GM21526 (cell line): ENCODE data around the gene SYNJ2.
"Not testable (repeated sequence)": the region's sequence is repeated elsewhere in the genome, so short reads cannot be mapped to it uniquely, and the experiment has no call there.

Experiments used
- ATAC-seq: cut with Tn5 transposase; IDR thresholded peaks from one replicate; pipeline ENCODE4 v1.9.1; 2021; ENCODE audit warnings: moderate library complexity; ENCODE audit not compliant: unreplicated experiment, low FRiP score

Gene SYNJ2

DNA sequence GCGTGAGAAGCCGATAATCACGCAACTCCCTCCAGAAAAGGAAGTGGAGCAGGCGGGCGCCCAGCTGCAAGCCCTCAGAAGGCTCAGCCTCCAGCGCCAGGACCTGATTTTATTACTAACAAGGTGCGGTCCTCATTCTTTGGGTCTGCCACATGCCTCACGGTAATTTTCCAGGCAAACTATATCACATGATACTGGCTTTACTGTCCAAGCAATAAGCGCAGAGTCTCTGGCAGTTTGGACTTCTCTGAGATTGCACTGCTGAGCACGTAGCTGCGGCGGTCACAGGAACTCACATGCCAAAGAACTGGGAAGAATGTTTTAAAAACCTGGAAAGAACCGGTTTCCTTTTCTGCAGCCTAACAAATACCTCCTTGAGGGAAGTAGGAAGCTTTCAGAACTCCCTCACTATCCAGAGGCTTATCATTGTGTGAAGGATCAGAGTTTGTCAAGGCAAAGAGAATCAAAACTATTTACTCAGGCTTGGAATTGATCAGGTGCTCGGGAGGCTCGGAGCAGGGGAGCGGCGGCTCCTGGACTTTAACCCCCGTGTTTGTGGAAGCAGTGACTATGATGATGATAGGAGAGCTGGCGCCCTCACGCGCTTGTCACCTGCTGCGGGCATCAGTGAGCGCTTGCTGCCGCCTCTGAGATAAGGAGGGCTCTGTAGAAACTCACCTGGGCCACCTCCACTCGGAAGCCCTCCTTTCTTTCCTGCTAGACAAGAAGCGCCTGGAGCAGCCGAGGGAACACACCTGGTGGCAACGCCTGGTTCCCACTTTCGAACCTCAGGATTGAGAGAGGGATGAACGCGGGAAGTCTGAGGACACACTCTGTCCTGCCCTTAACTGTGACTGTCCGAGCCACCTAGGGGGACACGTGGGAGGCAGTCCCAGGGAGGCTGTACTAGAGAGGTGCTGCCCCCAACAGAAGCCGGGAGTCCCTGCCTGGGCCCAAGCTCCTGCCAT lies 27.2 kb upstream of the SYNJ2 start:
- no peak for ATAC-seq

DNA sequence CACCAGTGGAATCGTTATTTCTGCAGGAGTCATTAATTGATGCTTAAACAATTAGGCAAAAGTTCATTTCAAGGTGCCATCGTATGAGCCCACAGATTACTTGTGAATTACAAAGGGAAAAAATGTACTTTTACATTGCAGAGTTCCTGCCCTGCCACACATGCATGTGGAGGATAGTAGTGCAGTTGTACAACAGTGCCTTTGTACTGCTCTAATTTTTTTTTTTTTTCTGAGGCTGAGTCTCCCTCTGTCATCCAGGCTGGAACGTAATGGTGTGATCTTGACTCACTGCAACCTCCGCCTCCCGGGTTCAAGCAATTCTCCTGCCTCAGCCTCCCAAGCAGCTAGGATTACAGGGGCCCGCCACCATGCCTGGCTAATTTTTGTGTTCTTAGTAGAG lies 26.0 kb upstream of the SYNJ2 start:
- no peak for ATAC-seq

DNA sequence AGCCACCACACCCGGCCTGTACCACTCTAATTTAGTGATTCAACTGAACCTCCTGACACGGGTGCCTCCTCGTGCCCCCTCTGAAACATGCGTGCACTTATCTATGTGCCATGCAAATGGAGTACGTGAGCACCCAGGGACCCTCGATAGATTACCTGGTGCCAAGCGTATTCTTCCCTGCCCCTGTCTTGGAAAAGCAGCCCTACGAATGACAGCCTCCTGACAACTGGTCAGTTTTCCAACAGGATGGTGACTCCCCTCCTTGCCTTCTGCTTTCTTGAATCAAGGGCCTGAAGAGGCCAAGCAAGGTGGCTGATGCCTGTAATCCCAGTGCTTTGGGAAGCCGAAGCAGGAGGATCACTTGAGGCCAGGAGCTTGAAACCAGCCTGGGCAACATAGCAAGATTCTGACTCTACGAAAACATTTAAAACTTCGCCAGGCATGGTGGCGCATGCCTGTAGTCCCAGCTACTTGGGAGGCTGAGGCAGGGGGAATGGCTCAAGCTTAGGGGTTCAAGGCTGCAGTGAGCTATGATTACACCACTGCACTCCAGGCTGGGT lies 25.4 kb upstream of the SYNJ2 start:
- ATAC-seq: no peak

DNA sequence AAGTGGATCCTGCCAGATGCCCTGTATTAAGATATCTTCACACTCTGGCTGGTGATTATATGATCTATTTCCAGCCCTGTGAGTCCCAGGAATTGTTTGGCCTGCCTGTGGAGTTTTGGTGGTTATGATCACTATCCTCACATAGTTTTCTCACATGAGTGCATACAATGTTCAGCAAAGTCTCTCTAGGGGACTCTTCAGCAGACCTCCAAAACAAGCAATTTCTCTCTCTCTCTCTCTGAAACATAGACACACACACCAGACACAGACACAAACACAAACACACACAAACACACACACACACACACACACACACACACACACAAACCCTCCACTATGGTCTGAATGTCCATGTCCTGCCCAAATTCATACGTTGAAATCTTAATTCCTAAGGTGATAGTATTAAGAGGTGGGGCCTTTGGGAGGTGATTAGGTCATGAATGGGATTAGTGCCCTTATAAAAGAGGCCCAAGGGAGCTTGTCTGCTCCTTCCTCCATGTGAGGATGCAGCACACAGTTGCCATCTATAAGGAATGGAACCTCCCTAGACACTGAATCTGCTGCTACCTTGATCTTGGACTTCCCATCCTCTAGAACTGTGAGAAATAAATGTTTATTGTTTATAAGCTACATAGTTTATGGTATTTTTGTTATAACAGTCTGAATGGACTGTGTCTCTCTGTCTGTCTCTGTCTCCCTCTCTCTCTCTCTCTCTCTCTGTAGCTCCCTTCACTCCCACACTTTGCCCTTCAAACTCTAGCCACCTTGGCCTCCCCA lies 22.0 kb upstream of the SYNJ2 start:
- no peak for ATAC-seq

DNA sequence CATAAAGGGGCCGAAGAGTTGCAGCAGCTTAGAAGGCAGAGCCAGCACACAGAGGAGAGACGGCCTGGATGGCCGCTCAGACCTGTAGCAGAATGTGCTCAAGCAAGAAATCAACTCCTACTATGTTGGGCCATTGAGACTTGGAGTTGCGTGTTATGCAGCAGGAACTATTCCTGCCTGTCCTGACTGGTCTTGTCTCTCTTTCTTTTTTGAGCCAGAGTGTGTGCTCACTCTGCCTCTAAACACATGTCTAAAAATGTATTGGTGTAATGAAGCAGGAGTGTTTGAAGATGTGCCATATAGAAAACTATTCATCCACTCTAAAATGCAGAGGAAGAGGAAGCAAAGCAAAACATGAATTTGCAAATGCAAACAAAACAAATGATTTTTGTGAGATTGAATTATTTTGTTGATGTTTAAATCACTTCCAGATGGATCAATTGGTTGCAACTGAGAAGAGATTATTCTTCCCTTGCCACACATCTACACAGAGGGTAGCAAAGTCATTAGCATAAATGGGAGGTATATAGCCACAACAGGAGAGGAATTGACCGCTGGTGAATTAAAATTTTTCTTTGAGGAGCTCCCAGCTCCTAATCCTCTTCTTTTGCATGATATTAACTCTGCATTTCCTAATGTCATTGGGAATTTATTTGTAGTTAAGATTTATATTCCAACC lies 20.4 kb upstream of the SYNJ2 start:
- ATAC-seq: no peak

DNA sequence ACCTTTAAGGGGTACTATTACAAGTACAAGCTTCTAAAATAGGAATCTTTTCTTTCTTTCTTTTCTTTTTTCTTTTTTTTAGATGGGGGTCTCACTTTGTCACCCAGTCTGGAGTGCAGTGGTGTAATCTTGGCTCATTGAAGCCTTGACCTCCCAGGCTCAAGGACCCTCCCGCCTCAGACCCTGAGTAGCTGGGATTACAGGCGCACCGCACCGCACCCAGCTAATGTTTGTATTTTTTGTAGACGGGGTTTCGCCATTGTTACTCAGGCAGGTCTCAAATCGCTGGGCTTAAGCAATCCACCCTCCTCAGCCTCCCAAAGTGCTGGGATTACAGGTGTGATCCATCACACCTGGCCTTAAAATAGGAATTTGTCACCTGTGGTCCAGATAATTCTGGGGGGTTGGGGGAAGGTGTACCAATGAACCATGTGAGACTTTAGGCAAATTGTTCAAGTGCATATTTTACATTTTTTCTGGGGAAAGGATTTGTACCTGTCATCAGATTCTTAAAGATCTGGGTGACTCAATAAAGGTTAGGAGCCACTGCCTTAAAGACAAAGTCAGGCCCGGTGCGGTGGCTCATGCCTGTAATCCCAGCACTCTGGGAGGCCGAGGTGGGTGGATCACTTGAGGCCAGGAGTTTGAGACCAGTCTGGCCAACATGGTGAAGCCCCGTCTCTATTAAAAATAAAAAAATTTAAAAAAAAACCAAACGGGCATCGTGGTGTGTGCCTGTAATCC lies 19.7 kb upstream of the SYNJ2 start:
- no peak for ATAC-seq

DNA sequence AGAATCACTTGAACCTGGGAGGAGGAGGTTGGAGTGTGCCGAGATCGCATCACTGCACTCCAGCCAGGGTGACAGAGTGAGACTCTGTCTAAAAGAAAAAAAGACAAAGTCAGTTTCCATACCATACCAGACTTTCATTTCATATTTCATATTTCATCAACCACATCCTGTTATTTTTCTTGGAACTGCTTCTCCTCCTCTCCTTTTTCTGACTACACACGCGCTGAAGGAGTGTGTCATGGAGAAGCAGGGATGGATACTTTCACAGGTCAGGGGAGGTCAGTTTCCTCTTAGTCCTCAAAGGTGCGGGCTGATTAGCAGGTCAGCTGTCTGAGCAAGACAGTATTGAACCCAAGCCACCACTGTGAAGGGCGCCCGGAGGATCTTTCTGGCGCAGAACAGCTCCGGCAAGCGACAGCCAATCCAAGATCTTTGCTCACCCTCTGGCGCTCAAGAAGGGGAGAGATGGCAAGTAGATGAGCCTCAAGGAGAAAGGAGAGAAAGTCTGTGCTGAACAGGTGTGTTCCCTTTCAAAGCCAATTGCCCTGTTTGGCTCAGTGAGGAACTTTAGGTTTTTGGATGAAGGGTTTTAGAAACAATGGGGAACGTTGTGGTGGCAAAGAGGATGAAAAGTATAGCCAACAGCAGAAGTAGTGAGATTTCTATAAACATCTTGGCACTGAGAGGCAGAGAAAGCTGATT lies 18.9 kb upstream of the SYNJ2 start:
- ATAC-seq: no peak

DNA sequence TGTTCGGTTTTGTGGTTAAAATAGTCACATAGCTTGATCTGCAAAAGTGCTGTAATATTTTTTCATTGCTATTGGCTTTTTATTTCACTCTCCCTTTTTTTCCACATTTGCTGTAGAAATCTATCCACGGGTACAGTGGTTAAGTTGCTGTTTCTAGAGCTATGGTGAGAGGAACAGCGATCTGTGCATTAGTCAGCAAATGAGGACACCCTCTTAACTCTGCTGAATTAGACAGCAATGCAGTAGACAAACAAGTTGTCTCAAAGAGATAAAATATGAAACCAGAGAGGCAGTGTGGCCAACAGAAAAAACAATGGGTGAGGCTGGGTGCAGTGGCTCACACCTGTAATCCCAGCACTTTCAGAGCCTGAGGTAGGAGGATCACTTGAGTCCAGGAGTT lies 17.6 kb upstream of the SYNJ2 start:
- no peak for ATAC-seq

DNA sequence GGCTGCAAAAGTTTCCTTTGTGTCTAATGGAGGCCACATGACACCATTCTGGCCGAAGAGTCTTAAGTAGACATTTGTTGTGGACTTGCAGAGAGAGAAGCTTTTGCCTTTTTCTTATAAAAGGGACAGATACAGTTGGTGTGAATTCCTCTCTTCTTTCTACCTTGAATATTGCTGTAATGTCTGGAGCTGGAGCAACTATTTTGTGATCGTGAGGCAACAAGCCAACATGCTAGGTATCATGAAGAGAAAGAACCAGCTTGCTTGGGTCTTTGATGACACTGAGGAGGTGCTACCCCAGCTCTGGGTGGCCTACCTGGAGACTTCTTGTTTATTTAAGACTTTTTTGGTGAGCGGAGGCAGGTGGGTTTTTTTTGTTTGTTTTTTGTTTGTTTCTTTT lies 16.3 kb upstream of the SYNJ2 start:
- ATAC-seq: no peak

DNA sequence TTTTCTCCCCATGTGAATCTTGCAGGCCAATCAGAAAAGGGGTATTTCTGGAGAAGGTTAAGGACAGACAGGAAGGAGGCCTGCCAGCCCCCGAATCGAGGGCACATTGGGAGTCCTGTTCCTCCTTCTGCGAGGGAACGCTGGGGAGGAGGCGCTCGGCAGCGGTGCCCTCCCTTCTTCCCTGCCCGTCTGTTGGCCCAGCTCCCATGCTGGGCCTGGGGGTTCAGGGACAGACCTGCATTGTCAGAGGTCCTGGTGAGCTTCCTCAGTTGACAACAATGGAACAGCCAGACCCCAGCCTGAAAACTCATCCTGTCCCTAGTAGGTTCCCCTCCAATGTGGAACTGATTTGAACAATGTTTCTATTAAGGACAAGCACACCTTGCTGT lies 15.1 kb upstream of the SYNJ2 start:
- ATAC-seq: no peak

DNA sequence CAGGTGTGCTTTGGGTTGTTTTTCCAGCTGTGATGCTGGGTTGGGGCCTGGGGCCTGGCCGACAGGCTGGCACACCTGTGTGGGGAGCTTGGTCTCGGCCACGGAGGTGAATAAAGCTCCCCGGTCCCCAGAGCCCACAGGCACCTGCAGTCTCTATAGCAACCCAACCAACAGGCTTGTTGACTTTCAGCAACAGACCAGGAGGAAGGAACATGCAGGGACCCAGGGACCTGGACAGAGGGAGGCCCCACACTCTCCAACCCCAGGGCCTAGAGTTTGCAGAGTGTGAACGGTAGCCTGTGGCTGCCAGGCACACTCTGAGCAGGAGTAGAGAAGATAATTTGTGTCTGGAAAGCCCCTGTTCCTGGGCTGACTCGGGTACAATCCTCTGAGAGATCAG lies 14.6 kb upstream of the SYNJ2 start:
- ATAC-seq: no peak

DNA sequence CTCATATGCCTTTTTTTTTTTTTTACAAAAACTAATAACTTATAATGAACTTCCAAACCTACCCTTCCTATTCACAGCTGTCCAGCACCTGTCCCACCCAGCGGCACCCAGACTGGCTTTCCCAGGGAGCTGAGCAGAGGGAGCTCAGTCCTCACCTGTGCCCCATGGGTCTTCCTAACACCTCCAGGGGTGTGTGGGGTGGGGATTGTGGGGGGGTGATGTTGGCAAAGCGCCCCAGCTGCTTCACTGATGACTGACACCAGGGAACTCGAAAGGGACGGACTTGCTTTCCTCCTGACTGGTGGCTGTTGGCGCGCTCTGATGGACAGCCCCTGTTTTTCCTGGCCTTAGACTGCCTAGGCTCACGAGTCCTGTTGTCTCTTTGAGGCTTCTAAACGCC lies 14.2 kb upstream of the SYNJ2 start:
- ATAC-seq: no peak

DNA sequence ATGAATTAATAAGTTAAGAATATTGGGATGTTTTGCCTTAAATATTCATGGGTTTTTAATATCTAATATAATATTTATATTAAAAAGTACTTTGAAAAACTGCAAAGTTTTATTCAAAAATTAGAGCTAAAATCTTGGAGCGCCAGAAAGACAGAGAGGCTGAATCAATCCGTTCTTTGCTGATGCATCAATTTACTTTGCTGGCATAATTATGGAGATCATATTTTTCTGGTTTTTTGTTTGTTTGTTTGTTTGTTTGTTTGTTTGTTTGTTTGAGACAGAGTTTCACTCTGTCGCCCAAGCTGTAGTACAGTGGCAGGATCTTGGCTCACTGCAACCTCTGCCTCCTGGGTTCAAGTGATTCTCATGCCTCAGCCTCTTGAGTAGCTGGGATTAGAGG lies 9.5 kb upstream of the SYNJ2 start:
- not testable (repeated sequence) for ATAC-seq

DNA sequence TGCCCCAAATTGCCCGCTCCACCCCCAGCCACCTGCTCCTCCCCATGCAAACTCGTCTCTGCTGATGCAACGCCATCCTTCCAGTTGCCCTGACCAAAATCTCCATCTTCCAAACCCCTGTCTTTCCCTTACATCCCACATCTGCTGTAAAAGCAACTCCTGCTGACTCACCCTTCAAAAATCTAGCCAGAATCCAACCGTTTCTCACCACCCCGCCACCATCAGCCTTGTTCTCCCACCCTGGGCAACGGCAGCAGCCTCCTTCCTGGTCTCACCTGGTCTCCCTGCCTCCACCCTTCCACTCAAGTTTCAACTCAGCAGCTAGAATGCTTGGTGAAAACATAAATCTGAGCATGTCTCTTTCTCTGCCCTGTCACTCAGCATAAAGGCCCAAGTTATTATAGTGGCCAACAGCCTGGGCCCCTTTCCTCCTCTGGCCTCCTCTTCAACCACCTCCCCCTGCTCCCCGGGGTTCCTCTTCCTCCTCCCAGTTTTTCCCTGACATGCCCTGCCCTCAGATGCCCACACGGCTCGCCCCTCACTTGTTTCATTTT lies 7.2 kb upstream of the SYNJ2 start:
- ATAC-seq: no peak

DNA sequence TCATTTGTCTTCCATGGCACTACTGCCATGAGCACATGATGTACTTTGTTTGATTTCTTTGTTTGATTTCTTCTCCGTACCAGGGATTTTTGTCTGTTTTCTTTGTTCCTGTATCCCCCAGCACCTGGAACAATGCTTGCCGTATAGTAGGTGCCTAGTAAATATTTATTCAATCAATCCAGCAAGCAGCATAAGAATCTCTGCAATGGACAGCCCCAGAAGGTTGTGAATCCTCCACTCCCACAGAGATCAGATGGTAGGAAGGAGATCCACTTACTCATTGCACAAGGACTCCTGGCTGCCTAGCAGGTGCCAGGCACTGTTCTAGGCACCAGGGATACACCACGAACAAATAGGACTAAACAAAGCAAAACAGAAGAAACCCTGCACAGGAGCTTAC lies 6.7 kb upstream of the SYNJ2 start:
- ATAC-seq: no peak

DNA sequence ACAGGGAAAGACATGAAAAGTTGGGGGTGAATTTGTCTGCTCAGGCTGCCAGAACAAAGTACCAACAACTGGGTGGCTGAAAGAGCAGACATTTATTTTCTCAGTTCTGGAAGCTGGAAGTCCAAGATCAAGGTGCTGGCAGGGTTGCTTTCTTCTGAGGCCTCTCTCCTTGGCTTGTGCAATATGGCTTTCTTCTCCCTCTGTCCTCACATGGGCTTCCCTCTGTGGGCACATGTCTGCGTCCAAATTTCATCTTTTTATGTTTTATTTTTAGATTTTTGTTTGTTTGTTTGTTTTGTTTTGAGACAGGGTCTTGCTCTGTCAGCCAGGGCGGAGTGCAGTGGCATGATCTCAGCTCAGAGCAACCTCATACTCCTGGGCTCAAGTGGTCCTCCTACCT lies 6.2 kb upstream of the SYNJ2 start:
- ATAC-seq: no peak

DNA sequence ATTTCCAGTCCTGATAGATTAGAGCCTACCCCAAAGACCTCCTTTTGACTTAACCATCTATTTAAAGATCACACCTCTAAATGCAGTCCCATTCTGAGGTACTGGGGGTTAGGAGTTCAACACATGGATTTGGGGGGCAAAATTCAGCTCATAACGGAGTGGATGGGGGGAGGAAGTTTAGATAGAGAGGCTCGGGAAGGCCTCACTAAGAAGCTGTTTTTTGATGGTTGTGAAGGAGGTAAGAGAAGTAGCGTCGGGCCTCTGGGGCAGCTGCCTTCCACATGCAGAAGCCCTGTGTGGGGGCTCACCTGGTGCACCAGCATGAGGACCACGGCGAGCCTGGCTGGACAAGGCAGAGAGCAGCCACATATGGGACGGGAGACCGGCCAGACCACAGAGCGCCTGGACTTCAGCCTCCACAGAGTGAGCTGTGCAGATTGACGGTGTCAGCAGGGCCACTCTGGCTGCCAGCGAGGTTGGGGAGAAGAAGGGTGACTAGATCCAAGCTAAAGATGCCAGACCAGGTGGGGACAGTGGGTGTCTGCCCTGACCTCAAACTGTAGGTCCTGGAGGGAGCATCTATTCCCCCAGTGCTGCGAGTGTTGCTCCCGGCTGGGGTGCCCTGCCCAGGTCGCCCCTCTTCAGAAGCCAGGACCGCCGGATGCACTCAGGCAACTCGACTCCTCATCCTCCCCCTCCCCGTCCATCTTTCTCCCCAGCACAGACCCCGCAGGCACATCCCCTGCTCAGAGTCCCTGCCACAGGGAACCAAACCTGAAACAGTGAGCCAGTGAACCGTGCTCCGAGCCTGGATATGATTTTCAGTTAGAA lies 5.1 kb upstream of the SYNJ2 start:
- ATAC-seq: no peak

DNA sequence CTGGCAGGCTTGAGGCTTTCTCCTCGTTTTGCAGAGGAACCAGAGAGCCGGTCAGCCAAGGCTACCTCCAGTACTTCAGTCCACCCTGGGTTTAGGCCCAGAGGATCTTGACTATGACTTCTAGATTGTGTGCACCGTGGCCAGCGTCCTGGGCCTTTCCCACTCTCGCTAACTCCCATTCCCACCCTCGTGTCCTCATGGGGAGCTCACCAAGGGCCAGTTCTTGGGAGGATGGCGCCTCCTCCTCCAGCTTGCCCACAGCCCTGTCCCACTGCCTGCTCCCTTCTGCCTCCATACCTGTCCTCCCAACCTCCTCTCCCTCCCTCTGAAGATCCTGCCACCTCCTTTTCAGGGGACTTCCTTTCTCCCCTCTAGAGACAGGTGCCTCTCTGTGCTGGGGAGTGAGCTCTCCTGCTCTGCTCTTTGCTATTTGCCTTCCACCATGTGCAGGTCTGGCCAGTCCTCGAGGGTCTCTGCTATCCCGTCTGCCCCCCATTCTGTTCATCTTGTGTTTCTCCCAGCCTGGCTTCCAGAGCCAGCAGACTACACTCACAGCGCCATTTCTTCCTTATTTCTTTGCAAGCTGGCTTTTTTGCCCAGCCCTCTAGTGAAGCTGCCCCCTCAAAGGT lies 4.4 kb upstream of the SYNJ2 start:
- ATAC-seq: no peak
